HEK293 (cell line): ENCODE data around the gene GPR15.

Source experiments
- CTCF ChIP-seq: fragments of 450-650 bp; formaldehyde crosslinking; IDR thresholded peaks from 2 replicates; pipeline ENCODE4 v1.5.1; 2016; ENCODE audit warnings: missing biosample characterization, missing genetic modification characterization
- GLI4 ChIP-seq: fragments of 450-650 bp; formaldehyde crosslinking; IDR thresholded peaks from 2 replicates; pipeline ENCODE4 v1.5.1; 2016; ENCODE audit warnings: missing biosample characterization, missing genetic modification characterization
- KLF10 ChIP-seq: fragments of 450-650 bp; IDR thresholded peaks from 2 replicates; pipeline ENCODE4 v1.5.1; 2018; ENCODE audit warnings: missing biosample characterization, mild to moderate bottlenecking, missing genetic modification characterization
- KLF7 ChIP-seq: fragments of 450-650 bp; formaldehyde crosslinking; IDR thresholded peaks from 2 replicates; pipeline ENCODE4 v1.5.1; 2016; ENCODE audit warnings: missing biosample characterization, missing genetic modification characterization, borderline replicate concordance
- PATZ1 ChIP-seq: fragments of 450-650 bp; formaldehyde crosslinking; IDR thresholded peaks from 2 replicates; pipeline ENCODE4 v1.5.1; 2016; ENCODE audit warnings: missing biosample characterization, missing genetic modification characterization
- SP2 ChIP-seq: fragments of 450-650 bp; formaldehyde crosslinking; IDR thresholded peaks from 2 replicates; pipeline ENCODE4 v1.5.1; 2016; ENCODE audit warnings: missing biosample characterization, missing genetic modification characterization
- YY2 ChIP-seq: fragments of 450-650 bp; formaldehyde crosslinking; IDR thresholded peaks from 2 replicates; pipeline ENCODE4 v1.5.1; 2016; ENCODE audit warnings: missing biosample characterization, missing genetic modification characterization
- ZBTB17 ChIP-seq: fragments of 450-650 bp; formaldehyde crosslinking; IDR thresholded peaks from 2 replicates; pipeline ENCODE4 v1.5.1; 2016; ENCODE audit warnings: missing biosample characterization, missing genetic modification characterization
- ZFHX2 ChIP-seq: fragments of 450-650 bp; formaldehyde crosslinking; conservative IDR thresholded peaks from 2 replicates; pipeline ENCODE4 v1.5.1; 2016; ENCODE audit warnings: missing biosample characterization, missing genetic modification characterization
- ZNF155 ChIP-seq: fragments of 450-650 bp; formaldehyde crosslinking; IDR thresholded peaks from 2 replicates; pipeline ENCODE4 v1.5.1; 2016; ENCODE audit warnings: missing biosample characterization, missing genetic modification characterization
- ZNF2 ChIP-seq: fragments of 450-650 bp; formaldehyde crosslinking; IDR thresholded peaks from 2 replicates; pipeline ENCODE4 v1.5.1; 2016; ENCODE audit warnings: missing biosample characterization, missing genetic modification characterization
- ZNF211 ChIP-seq: fragments of 450-650 bp; formaldehyde crosslinking; IDR thresholded peaks from 2 replicates; pipeline ENCODE4 v1.5.1; 2016; ENCODE audit warnings: low read depth, missing biosample characterization, missing genetic modification characterization
- ZNF398 ChIP-seq: fragments of 450-650 bp; formaldehyde crosslinking; IDR thresholded peaks from 2 replicates; pipeline ENCODE4 v1.5.1; 2017; ENCODE audit warnings: missing biosample characterization, missing genetic modification characterization
- ZNF501 ChIP-seq: fragments of 450-650 bp; formaldehyde crosslinking; IDR thresholded peaks from 2 replicates; pipeline ENCODE4 v1.5.1; 2016; ENCODE audit warnings: missing biosample characterization, missing genetic modification characterization
- ZNF529 ChIP-seq: fragments of 450-650 bp; formaldehyde crosslinking; IDR thresholded peaks from 2 replicates; pipeline ENCODE4 v1.5.1; 2017; ENCODE audit warnings: missing genetic modification characterization, missing biosample characterization; ENCODE audit not compliant: insufficient replicate concordance
- ZNF530 ChIP-seq: fragments of 450-650 bp; formaldehyde crosslinking; IDR thresholded peaks from 2 replicates; pipeline ENCODE4 v1.5.1; 2016; ENCODE audit warnings: low read depth, missing biosample characterization, missing genetic modification characterization
- ZNF664 ChIP-seq: fragments of 450-650 bp; formaldehyde crosslinking; IDR thresholded peaks from 2 replicates; pipeline ENCODE4 v1.5.1; 2016; ENCODE audit warnings: missing biosample characterization, missing genetic modification characterization
- ZNF707 ChIP-seq: fragments of 450-650 bp; formaldehyde crosslinking; IDR thresholded peaks from 2 replicates; pipeline ENCODE4 v1.5.1; 2016; ENCODE audit warnings: missing biosample characterization, missing genetic modification characterization
- ZNF785 ChIP-seq: fragments of 450-650 bp; formaldehyde crosslinking; IDR thresholded peaks from 2 replicates; pipeline ENCODE4 v1.5.1; 2016; ENCODE audit warnings: missing biosample characterization, missing genetic modification characterization
- ZNF792 ChIP-seq: fragments of 450-650 bp; formaldehyde crosslinking; IDR thresholded peaks from 2 replicates; pipeline ENCODE4 v1.5.1; 2016; ENCODE audit warnings: missing biosample characterization, missing genetic modification characterization
- TF ChIP-seq, protein P1 (sequence below): fragments of 450-650 bp; formaldehyde crosslinking; IDR thresholded peaks from 2 replicates; pipeline ENCODE4 v1.5.1; 2017; ENCODE audit warnings: missing biosample characterization, missing genetic modification characterization
- TF ChIP-seq, protein P2 (sequence below): fragments of 450-650 bp; formaldehyde crosslinking; IDR thresholded peaks from 2 replicates; pipeline ENCODE4 v1.5.1; 2016; ENCODE audit warnings: missing biosample characterization, missing genetic modification characterization
- TF ChIP-seq, protein P3 (sequence below): fragments of 450-650 bp; formaldehyde crosslinking; conservative IDR thresholded peaks from 2 replicates; pipeline ENCODE4 v1.5.1; 2016; ENCODE audit warnings: low read depth, missing biosample characterization, missing genetic modification characterization
- TF ChIP-seq, protein P4 (sequence below): fragments of 450-650 bp; formaldehyde crosslinking; IDR thresholded peaks from 2 replicates; pipeline ENCODE4 v1.5.1; 2016; ENCODE audit warnings: missing biosample characterization, missing genetic modification characterization

The GPR15 gene

GRCh38 chr3:98522544-98523281, 9.1 kb upstream of the GPR15 start, which contains the start of gene CLDND1 (continued):
- peak; percentile 53; the same call in 1 of the 2 replicates for TF ChIP-seq KLF10 (tag by site-specific recombination)
- TF ChIP-seq, protein P1, sequence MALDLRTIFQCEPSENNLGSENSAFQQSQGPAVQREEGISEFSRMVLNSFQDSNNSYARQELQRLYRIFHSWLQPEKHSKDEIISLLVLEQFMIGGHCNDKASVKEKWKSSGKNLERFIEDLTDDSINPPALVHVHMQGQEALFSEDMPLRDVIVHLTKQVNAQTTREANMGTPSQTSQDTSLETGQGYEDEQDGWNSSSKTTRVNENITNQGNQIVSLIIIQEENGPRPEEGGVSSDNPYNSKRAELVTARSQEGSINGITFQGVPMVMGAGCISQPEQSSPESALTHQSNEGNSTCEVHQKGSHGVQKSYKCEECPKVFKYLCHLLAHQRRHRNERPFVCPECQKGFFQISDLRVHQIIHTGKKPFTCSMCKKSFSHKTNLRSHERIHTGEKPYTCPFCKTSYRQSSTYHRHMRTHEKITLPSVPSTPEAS (tag by site-specific recombination), result no peak
- TF ChIP-seq, protein P2, sequence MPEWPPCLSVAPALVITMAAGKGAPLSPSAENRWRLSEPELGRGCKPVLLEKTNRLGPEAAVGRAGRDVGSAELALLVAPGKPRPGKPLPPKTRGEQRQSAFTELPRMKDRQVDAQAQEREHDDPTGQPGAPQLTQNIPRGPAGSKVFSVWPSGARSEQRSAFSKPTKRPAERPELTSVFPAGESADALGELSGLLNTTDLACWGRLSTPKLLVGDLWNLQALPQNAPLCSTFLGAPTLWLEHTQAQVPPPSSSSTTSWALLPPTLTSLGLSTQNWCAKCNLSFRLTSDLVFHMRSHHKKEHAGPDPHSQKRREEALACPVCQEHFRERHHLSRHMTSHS (tag by site-specific recombination), result no peak
- TF ChIP-seq ZNF211 (tag by site-specific recombination), result no peak
- no peak for TF ChIP-seq ZNF155 (tag by site-specific recombination)
- no peak for TF ChIP-seq CTCF (tag by site-specific recombination)
- TF ChIP-seq YY2, result no peak
- TF ChIP-seq, protein P3, sequence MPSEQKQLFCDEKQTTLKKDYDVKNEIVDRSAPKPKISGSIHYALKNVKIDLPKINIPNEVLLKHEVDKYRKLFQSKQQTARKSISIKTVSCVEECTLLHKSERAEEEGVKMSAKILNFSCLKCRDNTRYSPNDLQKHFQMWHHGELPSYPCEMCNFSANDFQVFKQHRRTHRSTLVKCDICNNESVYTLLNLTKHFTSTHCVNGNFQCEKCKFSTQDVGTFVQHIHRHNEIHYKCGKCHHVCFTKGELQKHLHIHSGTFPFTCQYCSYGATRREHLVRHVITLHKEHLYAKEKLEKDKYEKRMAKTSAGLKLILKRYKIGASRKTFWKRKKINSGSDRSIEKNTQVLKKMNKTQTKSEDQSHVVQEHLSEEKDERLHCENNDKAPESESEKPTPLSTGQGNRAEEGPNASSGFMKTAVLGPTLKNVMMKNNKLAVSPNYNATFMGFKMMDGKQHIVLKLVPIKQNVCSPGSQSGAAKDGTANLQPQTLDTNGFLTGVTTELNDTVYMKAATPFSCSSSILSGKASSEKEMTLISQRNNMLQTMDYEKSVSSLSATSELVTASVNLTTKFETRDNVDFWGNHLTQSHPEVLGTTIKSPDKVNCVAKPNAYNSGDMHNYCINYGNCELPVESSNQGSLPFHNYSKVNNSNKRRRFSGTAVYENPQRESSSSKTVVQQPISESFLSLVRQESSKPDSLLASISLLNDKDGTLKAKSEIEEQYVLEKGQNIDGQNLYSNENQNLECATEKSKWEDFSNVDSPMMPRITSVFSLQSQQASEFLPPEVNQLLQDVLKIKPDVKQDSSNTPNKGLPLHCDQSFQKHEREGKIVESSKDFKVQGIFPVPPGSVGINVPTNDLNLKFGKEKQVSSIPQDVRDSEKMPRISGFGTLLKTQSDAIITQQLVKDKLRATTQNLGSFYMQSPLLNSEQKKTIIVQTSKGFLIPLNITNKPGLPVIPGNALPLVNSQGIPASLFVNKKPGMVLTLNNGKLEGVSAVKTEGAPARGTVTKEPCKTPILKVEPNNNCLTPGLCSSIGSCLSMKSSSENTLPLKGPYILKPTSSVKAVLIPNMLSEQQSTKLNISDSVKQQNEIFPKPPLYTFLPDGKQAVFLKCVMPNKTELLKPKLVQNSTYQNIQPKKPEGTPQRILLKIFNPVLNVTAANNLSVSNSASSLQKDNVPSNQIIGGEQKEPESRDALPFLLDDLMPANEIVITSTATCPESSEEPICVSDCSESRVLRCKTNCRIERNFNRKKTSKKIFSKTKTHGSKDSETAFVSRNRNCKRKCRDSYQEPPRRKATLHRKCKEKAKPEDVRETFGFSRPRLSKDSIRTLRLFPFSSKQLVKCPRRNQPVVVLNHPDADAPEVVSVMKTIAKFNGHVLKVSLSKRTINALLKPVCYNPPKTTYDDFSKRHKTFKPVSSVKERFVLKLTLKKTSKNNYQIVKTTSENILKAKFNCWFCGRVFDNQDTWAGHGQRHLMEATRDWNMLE (tag by site-specific recombination), result peak; percentile 56; the same call in 1 of the 2 replicates
- TF ChIP-seq ZNF398 (tag by site-specific recombination), result peak; percentile 89
- TF ChIP-seq SP2 (tag by site-specific recombination), result peak; percentile 89
- peak; percentile 93 for TF ChIP-seq ZBTB17 (tag by site-specific recombination)
- TF ChIP-seq ZNF501 (tag by site-specific recombination), result 0 out of 2 replicates have a peak, but pooled peaks have one; percentile 20
- TF ChIP-seq ZNF2 (tag by site-specific recombination), result no peak; the same call in 1 of the 2 replicates
- TF ChIP-seq PATZ1 (tag by site-specific recombination), result peak; percentile 95
- peak; percentile 89 for TF ChIP-seq ZFHX2
- no peak for TF ChIP-seq ZNF664
- TF ChIP-seq ZNF707 (tag by site-specific recombination), result no peak
- no peak for TF ChIP-seq ZNF785
- no peak for TF ChIP-seq ZNF530 (tag by site-specific recombination)
- TF ChIP-seq ZNF529, result no peak
- TF ChIP-seq, protein P4, sequence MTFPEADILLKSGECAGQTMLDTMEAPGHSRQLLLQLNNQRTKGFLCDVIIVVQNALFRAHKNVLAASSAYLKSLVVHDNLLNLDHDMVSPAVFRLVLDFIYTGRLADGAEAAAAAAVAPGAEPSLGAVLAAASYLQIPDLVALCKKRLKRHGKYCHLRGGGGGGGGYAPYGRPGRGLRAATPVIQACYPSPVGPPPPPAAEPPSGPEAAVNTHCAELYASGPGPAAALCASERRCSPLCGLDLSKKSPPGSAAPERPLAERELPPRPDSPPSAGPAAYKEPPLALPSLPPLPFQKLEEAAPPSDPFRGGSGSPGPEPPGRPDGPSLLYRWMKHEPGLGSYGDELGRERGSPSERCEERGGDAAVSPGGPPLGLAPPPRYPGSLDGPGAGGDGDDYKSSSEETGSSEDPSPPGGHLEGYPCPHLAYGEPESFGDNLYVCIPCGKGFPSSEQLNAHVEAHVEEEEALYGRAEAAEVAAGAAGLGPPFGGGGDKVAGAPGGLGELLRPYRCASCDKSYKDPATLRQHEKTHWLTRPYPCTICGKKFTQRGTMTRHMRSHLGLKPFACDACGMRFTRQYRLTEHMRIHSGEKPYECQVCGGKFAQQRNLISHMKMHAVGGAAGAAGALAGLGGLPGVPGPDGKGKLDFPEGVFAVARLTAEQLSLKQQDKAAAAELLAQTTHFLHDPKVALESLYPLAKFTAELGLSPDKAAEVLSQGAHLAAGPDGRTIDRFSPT (tag by site-specific recombination), result peak; percentile 83; the same call in 1 of the 2 replicates
- TF ChIP-seq ZNF792 (tag by site-specific recombination), result no peak
- peak; percentile 35; the same call in 1 of the 2 replicates for TF ChIP-seq GLI4 (tag by site-specific recombination)
- peak; percentile 47; the same call in 1 of the 2 replicates for TF ChIP-seq KLF7 (tag by site-specific recombination)
